HepG2 (cell line): ENCODE data around the gene COG8. TPM values are rescaled to one million over a fixed set of nuclear protein-coding genes. Genes with fewer than 3 reads are reported as not detected.
A peak's percentile ranks its signal among the peaks of the same experiment; 100 is the strongest.

Experiments used
- ATAC-seq: fragments of 200-7000 bp; cut with Tn5 transposase; 3 replicates; pipeline ENCODE4 v1.9.1; 2020; ENCODE audit warnings: mild to moderate bottlenecking, moderate library complexity
- BruUV-seq: library from RNA; stranded (reverse); fragments of 400-500 nt; replicated peaks from 2 replicates; lab custom pipeline; 2021; lab: Mats Ljungman, UMichigan
- CTCF ChIA-PET: fragments of 300-600 bp; formaldehyde crosslinking; extraction: SDS; loops from one replicate; lab custom pipeline; 2021; ENCODE audit warnings: low total read pairs, inconsistent platforms, low intra/inter-chr PET ratio; lab: Yijun Ruan, JAX
- POLR2A ChIA-PET: fragments of 350-600 bp; sonication (Branson Sonifier 250); formaldehyde crosslinking; loops from one replicate; lab custom pipeline; 2020; ENCODE audit warnings: antibody characterized with exemption, inconsistent platforms; lab: Yijun Ruan, JAX
- DNase-seq: peaks from one replicate; pipeline ENCODE4 v3.0.0-alpha.2; 2015; ENCODE audit warnings: low spot score
- FAIRE-seq: peaks from 3 replicates; lab custom pipeline; 2011; peaks lifted over from hg19 to GRCh38; lab: Jason Lieb, UNC
- H2AFZ ChIP-seq: one replicate; pipeline ENCODE4 v1.6.1; 2011; ENCODE audit warnings: low read length, inconsistent platforms
- H3K27ac ChIP-seq: fragments of 300-600 bp; 3 replicates; pipeline ENCODE4 v1.8.0; 2011; ENCODE audit warnings: mixed run types, mild to moderate bottlenecking, mixed read lengths, low read length, inconsistent platforms; ENCODE audit not compliant: insufficient read depth; ENCODE audit errors: extremely low read length
- H3K27me3 ChIP-seq, 2 experiments: fragments of 200-600 bp in 1 of 2; 2 replicates in 1 of 2; 3 replicates in 1 of 2; pipeline versions ENCODE4 v1.6.0 to v1.8.0; 2011; ENCODE audit warnings: low read length in 2 of 2, mild to moderate bottlenecking in 2 of 2, moderate library complexity in 2 of 2, inconsistent platforms in 1 of 2; ENCODE audit not compliant: insufficient read depth in 2 of 2, control insufficient read depth in 1 of 2
- H3K36me3 ChIP-seq, 2 experiments: fragments of 200-600 bp in 1 of 2; replicated peaks in 1 of 2; 2 replicates in 1 of 2; 3 replicates in 1 of 2; pipeline versions ENCODE4 v1.5.1 to v1.8.0; 2011; ENCODE audit warnings: low read length in 2 of 2, inconsistent platforms in 1 of 2; ENCODE audit not compliant: insufficient read depth in 2 of 2, control insufficient read depth in 1 of 2
- H3K4me1 ChIP-seq: 2 replicates; pipeline ENCODE4 v1.5.1; 2012; ENCODE audit warnings: low read length, inconsistent platforms; ENCODE audit not compliant: insufficient read depth
- H3K4me2 ChIP-seq: 2 replicates; pipeline ENCODE4 v1.6.0; 2011; ENCODE audit warnings: low read depth, low read length, inconsistent platforms
- H3K4me3 ChIP-seq, 3 experiments: fragments of 200-600 bp in 1 of 3; sonication (generic), shearing (Covaris generic) in 1 of 3; replicated peaks in 1 of 3; 2 replicates each; pipeline ENCODE4 v1.5.1; 2011 to 2016; ENCODE audit warnings: low read length in 3 of 3, inconsistent platforms in 2 of 3, low read depth in 2 of 3, mild to moderate bottlenecking in 2 of 3, control low read depth in 1 of 3, mixed read lengths in 1 of 3; ENCODE audit not compliant: insufficient read depth in 1 of 3
- H3K79me2 ChIP-seq: one replicate; pipeline ENCODE4 v1.6.1; 2011; ENCODE audit warnings: low read length, inconsistent platforms; ENCODE audit not compliant: insufficient read depth
- H3K9ac ChIP-seq: 2 replicates; pipeline ENCODE4 v1.6.0; 2011; ENCODE audit warnings: mild to moderate bottlenecking, low read depth, low read length, inconsistent platforms; ENCODE audit not compliant: insufficient read depth
- H3K9me3 ChIP-seq: 2 replicates; pipeline ENCODE4 v1.5.1; 2012; ENCODE audit warnings: mild to moderate bottlenecking, low read length
- H4K20me1 ChIP-seq: 2 replicates; pipeline ENCODE4 v1.6.0; 2011; ENCODE audit warnings: inconsistent platforms, mild to moderate bottlenecking, low read length, moderate library complexity; ENCODE audit not compliant: insufficient read depth
- ARID2 ChIP-seq: sonication (generic); formaldehyde crosslinking; IDR thresholded peaks from 2 replicates; pipeline ENCODE4 v1.8.1; 2022; ENCODE audit warnings: mild to moderate bottlenecking, missing genetic modification reagents, borderline replicate concordance
- CBX1 ChIP-seq: IDR thresholded peaks from one replicate; pipeline ENCODE4 v1.6.1; 2016; ENCODE audit warnings: antibody characterized with exemption, low read depth
- ELF3 ChIP-seq: IDR thresholded peaks from 2 replicates; pipeline ENCODE4 v1.6.1; 2016; ENCODE audit warnings: missing genetic modification reagents, missing compliant biosample characterization
- FOSL2 ChIP-seq: sonication (generic); formaldehyde crosslinking; IDR thresholded peaks from 2 replicates; pipeline ENCODE4 v1.4.0; 2020; ENCODE audit warnings: missing genetic modification reagents
- FOXA1 ChIP-seq, 2 experiments: fragments of 450-650 bp in 1 of 2; sonication (generic) in 1 of 2; formaldehyde crosslinking in 1 of 2; IDR thresholded peaks; 2 replicates each; pipeline versions ENCODE4 v1.4.0 to v1.6.1; 2016 to 2020; ENCODE audit warnings: missing genetic modification reagents in 1 of 2
- HNRNPH1 ChIP-seq: fragments of 200-400 bp; formaldehyde crosslinking; optimal IDR thresholded peaks from 2 replicates; pipeline ENCODE3; 2017; ENCODE audit warnings: mild to moderate bottlenecking, low read depth, low read length
- HNRNPK ChIP-seq: fragments of 200-400 bp; formaldehyde crosslinking; IDR thresholded peaks from 2 replicates; pipeline ENCODE4 v1.6.1; 2018; ENCODE audit warnings: low read length, low read depth, moderate library complexity, mild to moderate bottlenecking; ENCODE audit not compliant: poor library complexity, severe bottlenecking
- KAT2B ChIP-seq: fragments of 150-350 bp; IDR thresholded peaks from 2 replicates; pipeline ENCODE4 v1.6.1; 2014; ENCODE audit warnings: low read depth, low read length, borderline replicate concordance
- KLF11 ChIP-seq: IDR thresholded peaks from 2 replicates; pipeline ENCODE4 v1.6.1; 2016; ENCODE audit warnings: missing compliant biosample characterization
- RCOR2 ChIP-seq: IDR thresholded peaks from 2 replicates; pipeline ENCODE4 v1.6.1; 2016; ENCODE audit warnings: missing biosample characterization, missing genetic modification reagents
- RNF2 ChIP-seq: fragments of 450-650 bp; conservative IDR thresholded peaks from 2 replicates; pipeline ENCODE4 v1.6.1; 2016; ENCODE audit warnings: low read depth
- SNAPC2 ChIP-seq: sonication (generic); formaldehyde crosslinking; IDR thresholded peaks from 2 replicates; pipeline ENCODE4 v1.8.1; 2022; ENCODE audit warnings: mild to moderate bottlenecking, missing genetic modification reagents
- WIZ ChIP-seq: sonication (generic); formaldehyde crosslinking; IDR thresholded peaks from 2 replicates; pipeline ENCODE4 v1.5.1; 2020; ENCODE audit warnings: mild to moderate bottlenecking, missing genetic modification reagents
- ZFAT ChIP-seq: sonication (generic); formaldehyde crosslinking; conservative IDR thresholded peaks from 2 replicates; pipeline ENCODE4 v1.8.1; 2023; ENCODE audit warnings: missing genetic modification reagents, inconsistent platforms
- ZNF143 ChIP-seq: sonication (generic); formaldehyde crosslinking; IDR thresholded peaks from 2 replicates; pipeline ENCODE4 v1.4.0; 2020; ENCODE audit warnings: missing genetic modification reagents
- ZNF180 ChIP-seq: sonication (generic); formaldehyde crosslinking; IDR thresholded peaks from 2 replicates; pipeline ENCODE4 v1.4.0; 2020; ENCODE audit warnings: low read depth, missing genetic modification reagents, borderline replicate concordance
- ZNF263 ChIP-seq: sonication (generic); formaldehyde crosslinking; IDR thresholded peaks from 2 replicates; pipeline ENCODE4 v1.4.0; 2020; ENCODE audit warnings: missing genetic modification reagents
- ZNF337 ChIP-seq: sonication (generic); formaldehyde crosslinking; IDR thresholded peaks from 2 replicates; pipeline ENCODE4 v1.5.1; 2020; ENCODE audit warnings: missing genetic modification reagents, low read depth, mild to moderate bottlenecking, borderline replicate concordance
- ZNF34 ChIP-seq: sonication (generic); formaldehyde crosslinking; IDR thresholded peaks from 2 replicates; pipeline ENCODE4 v1.4.0; 2020; ENCODE audit warnings: mild to moderate bottlenecking, missing genetic modification reagents, borderline replicate concordance
- ZNF543 ChIP-seq: sonication (generic); formaldehyde crosslinking; IDR thresholded peaks from 2 replicates; pipeline ENCODE4 v1.4.0; 2020; ENCODE audit warnings: mild to moderate bottlenecking, missing genetic modification reagents
- ZNF546 ChIP-seq: sonication (generic); formaldehyde crosslinking; conservative IDR thresholded peaks from 2 replicates; pipeline ENCODE4 v1.8.1; 2023; ENCODE audit warnings: mild to moderate bottlenecking, missing genetic modification reagents
- ZNF788 ChIP-seq: sonication (generic); formaldehyde crosslinking; IDR thresholded peaks from 2 replicates; pipeline ENCODE4 v1.5.0; 2020; ENCODE audit warnings: mild to moderate bottlenecking, missing genetic modification reagents, borderline replicate concordance
- WGBS: methylation state at CpG from one replicate; pipeline ENCODE4 v1.1.6; 2017; ENCODE audit warnings: low lambda C conversion rate; 5-methylcytosine and 5-hydroxymethylcytosine counted together
- in situ Hi-C: cut with HindIII; loops from 2 replicates; pipeline ENCODE4 v1.10.0; 2017; ENCODE audit warnings: low pct_unique_long_range_greater_than_20kb; ENCODE audit not compliant: extremely low pct_ligation_motif_present
- intact Hi-C: fragments of 100-400 bp; cut with micrococcal nuclease; formaldehyde crosslinking; loops from one replicate; pipeline ENCODE4 v1.10.0; 2022; ENCODE audit not compliant: unreplicated experiment
- polyA plus RNA-seq, 8 experiments: library from polyadenylated mRNA; depleted of rRNA in 3 of 8; stranded (reverse) in 7 of 8; unstranded in 1 of 8; fragments of >200 nt; fragmentation: Illumina TruSeq in 4 of 8; extraction: Trizol in 4 of 8; gene quantifications; 2 replicates each; pipeline versions ENCODE4 v1.2.1 to v1.2.3, GENCODE V29; 2011 to 2016; ENCODE audit warnings: low read depth in 4 of 8, missing spikeins in 1 of 8, mixed read lengths in 1 of 8; ENCODE audit not compliant: insufficient read depth in 1 of 8
- total RNA-seq, 5 experiments: library from RNA; depleted of rRNA; stranded (reverse); fragments of >200 nt; fragmentation: Illumina TruSeq; extraction: Trizol; gene quantifications; 2 replicates each; pipeline ENCODE4 v1.2.3, GENCODE V29; 2016; ENCODE audit warnings: low read depth in 1 of 5
- TF ChIP-seq, protein P1 (sequence below): sonication (generic); formaldehyde crosslinking; IDR thresholded peaks from 2 replicates; pipeline ENCODE4 v1.5.0; 2020; ENCODE audit warnings: missing genetic modification reagents
- TF ChIP-seq, protein P2 (sequence below): sonication (generic); formaldehyde crosslinking; conservative IDR thresholded peaks from 2 replicates; pipeline ENCODE4 v1.5.0; 2020; ENCODE audit warnings: missing genetic modification reagents

COG8 gene
- total and polyA plus RNA-seq, 2 of the 13 experiments (the other 11 are each of a cell fraction or from before 2014, with no cell fraction given), result 45.5 to 52.1 TPM

DNA sequence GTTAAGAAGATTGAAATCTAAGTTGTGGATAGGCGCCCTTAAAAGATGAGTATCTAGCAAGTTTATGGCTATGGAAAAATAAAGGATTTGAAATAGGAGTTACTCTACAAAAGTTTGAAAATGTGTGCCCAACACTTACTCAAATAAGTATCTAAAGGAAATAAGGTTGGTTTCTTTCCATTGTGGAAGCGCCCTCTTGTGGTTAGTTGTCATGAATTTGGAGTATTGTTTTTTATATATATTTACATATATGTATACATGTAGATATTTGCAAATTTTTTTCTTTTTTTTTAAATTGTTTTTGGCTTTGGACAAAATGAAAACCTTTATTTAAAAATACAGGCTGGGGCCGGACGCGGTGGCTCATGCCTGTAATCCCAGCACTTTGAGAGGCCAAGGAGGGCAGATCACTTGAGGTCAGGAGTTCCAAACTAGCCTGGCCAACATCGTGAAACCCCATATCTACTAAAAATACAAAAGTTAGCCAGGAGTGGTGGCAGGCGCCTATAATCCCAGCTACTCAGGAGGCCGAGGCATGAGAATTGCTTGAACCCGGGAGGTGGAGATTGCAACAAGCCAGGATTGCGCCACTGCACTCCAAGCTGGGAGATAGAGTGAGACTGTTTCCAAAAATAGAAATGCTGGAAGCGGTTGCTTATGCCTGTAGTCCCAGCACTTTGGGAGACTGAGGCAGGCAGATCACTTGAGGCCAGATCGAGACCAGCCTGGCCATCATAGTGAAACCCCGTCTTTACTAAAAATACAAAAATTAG lies 52.2 kb downstream of the COG8 start:
- DNase-seq, result peak; percentile 62
- Histone ChIP-seq H3K9me3 (no peaks in the 10 kb centered on the region), H3K79me2 (no peaks in the 10 kb centered on the region), H3K4me3 (no peak overlapping the region), H3K27me3 (no peaks in the 10 kb centered on the region), H3K4me1 (peaks cover 8% of the 10 kb centered on the region; the same call in 1 of the 2 replicates), H3K4me2 (no peak overlapping the region), H3K36me3 (peaks cover 4 to 21% of the 10 kb centered on the region in 2 experiments), H2AFZ (no peak overlapping the region), H4K20me1 (no peaks in the 10 kb centered on the region), H3K27ac (no peak overlapping the region), H3K9ac (no peak overlapping the region)
- POLR2A ChIA-PET, result interaction anchor here (1.2 to 1.5 kb wide), 2 partner anchors 101 to 154 kb away, joined by 3 read pairs; no protein-coding TSS in a partner anchor
- in situ Hi-C loops (loop anchor here (5.0 kb wide), 1 partner anchor 135 kb away; no protein-coding TSS in a partner anchor), intact Hi-C loops (loop anchor here (1.0 to 2.0 kb wide), 2 partner anchors 100 to 137 kb away; partner anchors contain the start of gene SNTB2)
- 85% methylated on average over 13 of the region's 13 CpGs for WGBS
- no peak for FAIRE-seq
- BruUV-seq, result no TSS peak
- ATAC-seq, result no peak
- CTCF ChIA-PET, result interaction anchor here (1.1 to 3.7 kb wide), 2 partner anchors 137 to 440 kb away, joined by 4 to 44 read pairs; no protein-coding TSS in a partner anchor
- TF ChIP-seq ZNF546 (CRISPR knock-in tag) (no peak), ZFAT (CRISPR knock-in tag) (no peak), FOXA1 (IDR thresholded peaks at IDR 0.05) (no peak), FOXA1 (CRISPR knock-in tag; IDR thresholded peaks at IDR 0.05) (no peak), ZNF143 (CRISPR knock-in tag) (no peak), RNF2 (no peak), RCOR2 (CRISPR knock-in tag) (no peak), ZNF337 (CRISPR knock-in tag) (no peak), WIZ (CRISPR knock-in tag) (no peak), KLF11 (0 out of 2 replicates have a peak, but pooled peaks have one; percentile 29), ARID2 (CRISPR knock-in tag) (0 out of 2 replicates have a peak, but pooled peaks have one; percentile 27), CBX1 (no peak), HNRNPK (no peak), ZNF263 (no peak), ZNF180 (CRISPR knock-in tag) (no peak), ZNF543 (CRISPR knock-in tag) (no peak), ZNF788 (CRISPR knock-in tag) (no peak), ZNF34 (CRISPR knock-in tag) (no peak), FOSL2 (CRISPR knock-in tag) (no peak), KAT2B (no peak), HNRNPH1 (no peak), SNAPC2 (CRISPR knock-in tag) (no peak), ELF3 (CRISPR knock-in tag) (0 out of 2 replicates have a peak, but pooled peaks have one; percentile 20)
- TF ChIP-seq, protein P1, sequence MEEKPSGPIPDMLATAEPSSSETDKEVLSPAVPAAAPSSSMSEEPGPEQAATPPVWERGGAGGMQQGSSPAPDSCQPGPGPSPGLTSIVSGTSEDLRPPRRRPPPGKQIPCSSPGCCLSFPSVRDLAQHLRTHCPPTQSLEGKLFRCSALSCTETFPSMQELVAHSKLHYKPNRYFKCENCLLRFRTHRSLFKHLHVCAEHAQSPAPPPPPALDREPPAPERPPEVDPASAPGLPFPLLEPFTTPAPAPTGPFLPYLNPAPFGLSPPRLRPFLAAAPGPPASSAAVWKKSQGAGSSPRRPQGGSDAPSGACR (CRISPR knock-in tag), result no peak
- TF ChIP-seq, protein P2, sequence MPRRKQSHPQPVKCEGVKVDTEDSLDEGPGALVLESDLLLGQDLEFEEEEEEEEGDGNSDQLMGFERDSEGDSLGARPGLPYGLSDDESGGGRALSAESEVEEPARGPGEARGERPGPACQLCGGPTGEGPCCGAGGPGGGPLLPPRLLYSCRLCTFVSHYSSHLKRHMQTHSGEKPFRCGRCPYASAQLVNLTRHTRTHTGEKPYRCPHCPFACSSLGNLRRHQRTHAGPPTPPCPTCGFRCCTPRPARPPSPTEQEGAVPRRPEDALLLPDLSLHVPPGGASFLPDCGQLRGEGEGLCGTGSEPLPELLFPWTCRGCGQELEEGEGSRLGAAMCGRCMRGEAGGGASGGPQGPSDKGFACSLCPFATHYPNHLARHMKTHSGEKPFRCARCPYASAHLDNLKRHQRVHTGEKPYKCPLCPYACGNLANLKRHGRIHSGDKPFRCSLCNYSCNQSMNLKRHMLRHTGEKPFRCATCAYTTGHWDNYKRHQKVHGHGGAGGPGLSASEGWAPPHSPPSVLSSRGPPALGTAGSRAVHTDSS (CRISPR knock-in tag), result no peak
